ENCODE data around the gene ARHGEF11.
"Not testable (repeated sequence)": the region's sequence is repeated elsewhere in the genome, so short reads cannot be mapped to it uniquely, and the experiment has no call there.

Gene ARHGEF11, protein sequence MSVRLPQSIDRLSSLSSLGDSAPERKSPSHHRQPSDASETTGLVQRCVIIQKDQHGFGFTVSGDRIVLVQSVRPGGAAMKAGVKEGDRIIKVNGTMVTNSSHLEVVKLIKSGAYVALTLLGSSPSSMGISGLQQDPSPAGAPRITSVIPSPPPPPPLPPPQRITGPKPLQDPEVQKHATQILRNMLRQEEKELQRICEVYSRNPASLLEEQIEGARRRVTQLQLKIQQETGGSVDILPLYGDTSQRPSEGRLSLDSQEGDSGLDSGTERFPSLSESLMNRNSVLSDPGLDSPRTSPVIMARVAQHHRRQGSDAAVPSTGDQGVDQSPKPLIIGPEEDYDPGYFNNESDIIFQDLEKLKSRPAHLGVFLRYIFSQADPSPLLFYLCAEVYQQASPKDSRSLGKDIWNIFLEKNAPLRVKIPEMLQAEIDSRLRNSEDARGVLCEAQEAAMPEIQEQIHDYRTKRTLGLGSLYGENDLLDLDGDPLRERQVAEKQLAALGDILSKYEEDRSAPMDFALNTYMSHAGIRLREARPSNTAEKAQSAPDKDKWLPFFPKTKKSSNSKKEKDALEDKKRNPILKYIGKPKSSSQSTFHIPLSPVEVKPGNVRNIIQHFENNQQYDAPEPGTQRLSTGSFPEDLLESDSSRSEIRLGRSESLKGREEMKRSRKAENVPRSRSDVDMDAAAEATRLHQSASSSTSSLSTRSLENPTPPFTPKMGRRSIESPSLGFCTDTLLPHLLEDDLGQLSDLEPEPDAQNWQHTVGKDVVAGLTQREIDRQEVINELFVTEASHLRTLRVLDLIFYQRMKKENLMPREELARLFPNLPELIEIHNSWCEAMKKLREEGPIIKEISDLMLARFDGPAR (N-terminal part only)

DNA sequence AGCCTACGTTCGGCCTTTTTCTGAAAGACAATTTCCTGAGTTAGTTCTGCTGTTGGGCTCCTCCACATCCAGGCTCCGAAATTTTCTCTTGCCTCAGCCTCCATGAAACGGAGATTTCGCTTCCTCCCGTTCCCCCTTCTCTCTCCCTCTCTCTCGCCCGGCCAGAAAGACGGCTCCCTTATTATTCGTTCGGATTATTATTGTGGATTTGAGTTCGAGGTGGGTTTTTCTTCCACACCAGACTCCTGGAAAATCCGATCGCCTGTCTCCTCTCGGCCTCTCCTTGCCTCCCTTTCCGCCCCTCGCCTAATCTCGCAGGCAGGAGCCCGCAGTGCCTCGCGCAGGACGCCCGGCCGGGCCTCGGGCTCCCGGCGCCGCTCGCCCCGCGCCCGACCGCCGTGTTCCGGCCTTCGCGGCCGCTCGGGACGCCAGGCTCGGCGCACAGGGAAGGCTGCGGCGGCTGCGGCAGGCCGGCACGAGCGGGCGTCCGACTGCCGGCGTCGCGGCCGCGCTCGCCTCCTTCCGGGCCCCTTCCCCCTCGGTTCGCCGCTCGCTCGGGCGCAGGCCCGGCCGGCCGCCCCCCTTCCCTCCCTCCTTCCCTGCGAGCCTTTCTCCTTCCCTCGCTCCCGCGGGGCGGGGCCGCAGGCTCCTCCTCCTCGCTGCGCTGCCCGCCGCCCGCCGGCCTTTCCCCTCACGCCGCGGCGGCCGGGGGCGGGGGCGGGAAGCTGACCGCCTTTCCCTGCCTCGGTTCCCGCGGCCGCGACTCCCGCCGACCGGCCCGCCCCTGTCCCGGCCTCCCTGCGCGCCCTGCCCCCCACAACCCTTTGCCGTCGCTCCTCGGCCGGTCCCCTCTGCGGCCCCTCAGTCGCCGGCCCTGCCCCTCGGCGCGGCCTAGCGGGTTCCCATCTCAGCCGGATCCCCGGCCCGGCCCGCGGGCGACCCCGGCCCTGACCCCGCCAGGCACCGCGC, at the start of gene ARHGEF11:
ARHGEF11 (minus strand) TSS at position 493 of the 969 bp plus-strand sequence. CDS start 1,412 bp downstream, outside the sequence.
- peak; percentile 38 for DNase-seq

DNA sequence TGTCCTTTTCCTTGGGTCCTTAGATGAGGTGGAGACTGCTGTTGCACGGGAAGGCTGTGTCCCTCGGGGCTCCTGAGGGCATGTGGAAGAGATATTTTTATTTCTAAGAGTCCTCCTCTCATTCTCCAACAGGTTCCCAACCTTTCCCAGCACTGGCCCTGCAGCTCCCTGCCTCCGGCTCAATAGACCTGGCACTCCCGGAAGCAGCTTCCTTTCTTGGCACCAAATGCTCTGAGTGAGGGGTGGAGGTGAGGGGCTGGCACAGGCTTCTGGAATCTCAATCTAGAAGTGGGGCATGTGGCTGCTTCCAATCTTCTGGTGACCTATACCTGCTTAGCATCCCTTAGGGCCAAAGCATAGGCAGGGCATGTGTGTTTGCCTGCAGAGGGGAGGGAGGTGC, 49.5 kb upstream of the ARHGEF11 start:
- DNase-seq: no peak

DNA sequence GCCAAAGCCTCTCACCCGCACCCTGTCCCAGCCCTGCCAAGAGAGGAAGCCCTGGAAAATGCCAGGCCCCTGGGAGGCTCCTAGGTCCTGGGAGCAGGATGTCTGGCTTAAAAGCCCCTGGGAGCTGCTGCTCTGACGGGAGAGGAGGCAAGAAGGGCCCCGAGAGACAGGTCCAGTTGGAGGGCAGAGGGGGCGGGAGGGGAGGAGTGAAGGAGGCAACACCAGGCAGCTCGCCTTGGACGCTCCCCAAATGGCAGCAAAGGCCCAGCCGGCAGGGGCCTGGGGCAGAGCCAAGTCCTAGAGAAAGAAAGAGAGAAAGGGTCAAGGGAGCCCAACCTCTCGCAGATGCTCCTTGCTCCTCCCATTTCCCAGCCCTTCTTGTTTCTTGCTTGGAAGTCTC, 47.3 kb upstream of the ARHGEF11 start:
- no peak for DNase-seq

DNA sequence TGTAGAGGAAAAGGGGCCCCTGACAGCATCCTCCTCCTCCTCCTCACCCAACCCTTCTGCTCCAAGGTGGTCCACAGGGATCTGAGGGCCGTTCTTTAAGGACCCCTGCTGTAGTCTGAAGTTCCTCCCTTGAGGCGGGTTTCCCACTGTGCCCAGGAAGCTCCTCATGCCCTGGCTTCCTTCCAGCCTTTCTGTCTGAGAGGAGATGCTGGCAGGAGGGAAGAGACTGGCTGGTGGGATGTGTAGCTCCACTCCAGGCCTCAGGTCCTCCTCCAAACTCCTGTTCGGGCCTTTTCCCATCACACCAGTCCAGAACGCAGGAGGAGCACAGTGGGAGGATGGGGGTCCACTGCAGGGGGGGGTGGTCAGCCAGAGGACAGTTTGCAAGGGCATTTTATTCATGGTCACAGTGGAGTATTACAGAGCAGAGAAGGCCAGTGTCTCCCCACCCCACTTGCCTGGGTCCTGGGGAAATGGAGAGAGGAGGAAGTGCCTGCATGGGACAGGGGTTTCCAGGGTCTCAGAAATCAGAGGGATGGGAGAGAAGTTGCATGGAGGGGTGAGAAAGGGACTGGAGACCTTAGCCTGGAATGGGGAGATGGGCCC, 46.2 kb upstream of the ARHGEF11 start:
- no peak for DNase-seq

DNA sequence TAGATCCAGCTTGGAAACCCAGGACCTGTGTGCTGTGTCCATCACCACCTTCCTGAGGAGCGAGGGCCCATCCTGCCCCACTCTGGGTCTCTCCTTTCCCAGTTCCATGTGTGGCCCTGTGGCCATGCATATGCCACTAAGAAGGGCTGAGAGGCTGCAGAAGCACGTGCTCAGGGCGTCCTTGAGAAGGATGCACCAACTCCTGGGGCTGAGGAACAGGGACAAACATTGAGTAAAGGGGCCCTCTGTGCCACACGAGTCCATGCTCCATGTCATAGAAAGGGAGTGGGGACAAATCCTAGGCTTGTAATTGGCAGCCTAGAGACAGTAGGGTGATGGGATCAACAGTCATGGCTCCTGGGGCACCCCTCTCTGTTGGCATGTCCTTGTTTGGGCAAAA, 45.6 kb upstream of the ARHGEF11 start:
- DNase-seq: no peak

DNA sequence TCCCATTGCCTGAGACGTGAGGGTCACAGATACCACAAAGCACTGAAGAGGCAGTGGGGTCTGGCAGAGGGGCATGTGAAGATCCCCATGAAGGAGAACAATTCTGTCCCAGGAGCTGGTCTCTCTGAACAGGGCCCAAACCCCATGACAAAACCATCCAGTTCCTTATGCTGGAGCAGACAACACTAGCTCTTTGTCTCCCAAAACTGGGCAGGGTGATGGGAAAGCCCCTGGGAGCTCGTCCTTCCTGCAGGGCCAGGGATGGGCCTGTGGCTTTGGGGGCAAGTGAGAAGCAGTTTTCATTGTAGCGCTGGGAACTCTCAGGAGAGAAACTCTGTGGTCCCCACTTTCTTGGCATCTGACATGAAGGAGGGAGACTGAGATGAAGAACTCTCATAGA, 45.2 kb upstream of the ARHGEF11 start:
- DNase-seq: no peak

DNA sequence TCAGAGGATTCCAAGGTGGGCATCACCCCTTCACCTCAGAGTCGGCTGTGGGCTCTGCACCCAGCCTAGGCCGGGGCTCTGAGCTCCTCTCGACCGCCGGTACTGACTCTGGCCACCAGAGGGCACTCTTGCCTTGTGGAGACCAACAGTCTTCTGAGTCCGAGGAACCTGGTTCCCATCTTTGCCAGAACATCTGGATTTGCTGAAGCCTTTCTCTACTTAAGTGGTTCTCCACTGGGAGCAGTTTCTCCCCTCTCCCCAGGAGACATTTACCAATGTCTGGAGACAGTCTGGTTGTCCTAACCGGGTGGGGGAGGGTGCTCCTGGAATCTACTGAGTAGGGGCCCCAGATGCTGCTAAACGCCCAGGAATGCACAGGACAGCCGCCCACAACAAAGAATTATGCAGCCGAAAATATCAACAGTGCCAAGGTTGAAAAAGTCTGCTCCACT, 44.7 kb upstream of the ARHGEF11 start:
- DNase-seq: peak; percentile 58

DNA sequence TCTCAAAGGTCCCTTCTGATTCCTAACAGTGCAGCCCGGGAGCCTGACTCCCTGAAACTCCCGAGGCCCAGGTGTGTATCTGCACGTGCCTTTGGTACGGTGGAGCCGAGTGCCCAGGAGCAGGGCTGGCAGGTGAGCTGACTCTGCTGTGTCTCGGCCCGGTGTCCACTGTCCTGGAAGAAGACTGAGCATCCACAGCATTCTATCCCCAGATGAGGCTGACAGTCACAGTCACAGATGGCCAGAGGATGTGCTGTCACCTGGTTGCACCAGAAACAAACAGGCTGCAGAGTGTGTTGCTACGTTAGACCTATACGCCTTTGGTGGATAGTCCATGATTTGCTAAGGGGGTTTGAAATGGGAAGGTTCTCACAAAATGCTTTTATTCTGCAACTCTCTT, 44.2 kb upstream of the ARHGEF11 start:
- no peak for DNase-seq

DNA sequence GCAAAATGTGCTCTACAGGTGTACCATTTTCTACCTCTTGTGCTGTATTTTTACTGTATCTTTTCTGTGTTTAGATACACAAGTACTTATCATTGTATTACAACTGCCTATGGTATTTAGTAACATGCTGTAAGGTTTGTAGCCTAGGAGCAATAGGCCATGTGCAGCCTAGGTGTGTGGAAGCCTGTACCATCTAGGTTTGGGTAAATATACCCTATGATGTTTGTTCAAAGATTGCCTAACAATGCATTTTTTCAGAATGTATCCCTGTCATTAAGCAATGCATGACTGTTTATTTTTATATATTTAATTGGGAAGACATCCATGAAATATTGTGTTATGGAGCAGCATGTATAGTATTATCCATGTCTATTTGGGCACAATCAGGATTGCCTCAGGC, 43.1 kb upstream of the ARHGEF11 start:
- DNase-seq: no peak

DNA sequence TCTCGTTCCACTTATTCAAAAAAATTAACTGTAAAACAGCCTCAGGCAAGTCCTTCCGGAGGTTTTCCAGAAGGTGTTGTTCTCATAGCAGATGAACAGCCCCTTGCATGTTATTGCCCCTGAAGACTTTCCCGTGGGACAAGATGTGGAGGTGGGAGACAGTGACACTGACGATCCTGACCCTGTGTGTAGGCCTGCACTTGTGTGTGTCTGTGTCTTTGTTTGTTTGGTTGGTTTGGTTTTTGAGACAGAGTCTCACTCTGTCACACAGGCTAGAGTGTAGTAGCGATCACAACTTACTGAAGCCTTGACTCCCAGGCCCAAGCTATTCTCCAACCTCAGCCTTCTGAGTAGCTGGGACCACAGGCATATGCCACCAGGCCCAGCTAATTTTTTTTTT, 41.5 kb upstream of the ARHGEF11 start:
- DNase-seq: no peak

DNA sequence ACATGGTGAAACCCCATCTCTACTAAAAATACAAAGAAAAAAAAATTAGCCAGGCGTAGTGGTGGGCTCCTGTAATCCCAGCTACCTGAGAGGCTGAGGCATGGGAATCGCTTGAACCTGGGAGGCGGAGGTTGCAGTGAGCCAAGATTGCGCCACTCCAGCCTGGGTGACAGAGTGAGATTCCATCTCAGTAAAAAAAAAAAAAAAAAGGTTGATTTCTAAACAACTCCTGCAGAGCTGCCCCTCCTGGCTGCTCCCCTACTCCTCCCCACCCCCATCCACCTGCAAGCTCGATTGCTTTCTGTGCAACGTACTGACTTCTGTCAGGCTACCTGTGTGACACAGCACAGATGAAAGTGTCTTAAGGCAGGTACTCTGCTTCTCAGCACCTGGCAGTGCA, 40.8 kb upstream of the ARHGEF11 start:
- no peak for DNase-seq

DNA sequence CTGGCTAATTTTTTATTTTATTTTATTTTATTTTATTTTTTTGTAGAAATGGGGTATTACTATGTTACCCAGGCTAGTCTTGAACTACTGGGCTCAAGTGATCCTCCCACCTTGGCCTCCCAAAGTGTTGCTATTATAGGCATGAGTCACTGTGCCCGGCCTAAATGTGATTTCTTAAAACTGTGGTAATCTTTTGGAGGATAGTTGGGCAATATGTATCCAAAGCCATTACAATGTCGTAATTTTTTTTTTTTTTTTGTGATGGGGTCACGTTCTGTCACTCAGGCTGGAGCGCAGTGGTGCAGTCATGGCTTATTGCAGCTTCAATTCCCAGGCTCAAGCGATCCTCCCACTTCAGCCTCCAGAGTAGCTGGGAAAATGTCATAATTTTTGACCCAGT, 39.9 kb upstream of the ARHGEF11 start:
- no peak for DNase-seq

DNA sequence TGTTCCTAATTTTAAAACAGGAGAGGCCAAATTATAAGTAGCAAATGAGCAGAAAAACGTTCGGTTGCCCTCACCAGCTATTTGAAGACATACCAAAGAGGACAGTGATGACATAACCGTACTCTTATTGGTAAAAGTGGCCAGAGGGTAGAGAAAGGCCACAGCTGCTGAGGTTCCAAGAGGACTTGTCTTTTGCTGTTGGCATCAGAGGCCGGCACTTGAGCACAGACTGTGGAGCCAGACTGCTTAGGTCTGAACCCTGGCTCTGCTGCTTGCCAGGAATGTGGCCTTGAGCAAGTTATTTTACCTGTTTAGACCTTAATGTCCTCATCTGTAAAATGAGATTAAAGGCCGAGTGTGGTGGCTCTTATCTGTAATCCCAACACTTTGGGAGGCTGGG, 39.2 kb upstream of the ARHGEF11 start:
- no peak for DNase-seq

DNA sequence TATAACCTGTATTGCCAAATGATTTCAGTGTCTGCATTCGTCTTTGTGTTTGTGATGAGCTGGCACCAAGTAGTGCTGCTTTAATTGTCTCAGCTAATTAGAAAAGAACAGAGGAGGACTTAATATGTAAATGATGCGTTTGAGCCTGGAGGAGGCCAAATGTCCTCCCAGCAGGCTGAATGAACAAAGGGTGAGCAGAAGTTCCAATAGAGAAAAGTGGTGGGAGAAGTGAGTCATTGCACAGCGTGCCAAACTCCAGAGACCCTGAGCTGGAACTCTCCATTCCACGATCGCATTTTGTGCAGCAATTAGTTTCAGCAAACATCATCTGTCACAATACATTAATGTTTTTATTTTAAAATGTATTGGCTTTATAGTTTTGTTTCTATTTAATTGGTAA, 36.2 kb upstream of the ARHGEF11 start:
- no peak for DNase-seq

DNA sequence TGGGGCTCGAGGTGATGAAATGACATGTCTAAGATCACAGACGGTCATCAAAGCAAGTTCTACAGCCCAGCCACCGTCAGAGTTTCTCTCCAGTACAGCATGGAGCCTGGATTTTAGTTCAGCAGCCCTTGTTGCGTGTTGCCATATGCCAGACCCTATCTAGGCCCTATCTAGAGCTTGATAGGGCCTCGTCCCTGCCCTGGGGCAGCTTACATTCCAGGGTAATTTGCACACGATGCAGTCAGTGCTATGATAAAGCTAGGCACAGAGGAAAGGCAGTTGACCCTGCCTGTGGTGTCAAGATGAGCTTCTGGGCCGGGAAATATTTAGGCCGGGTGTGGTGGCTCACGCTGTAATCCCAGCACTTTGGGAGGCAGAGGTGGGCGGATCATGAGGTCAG, 35.2 kb upstream of the ARHGEF11 start:
- no peak for DNase-seq

DNA sequence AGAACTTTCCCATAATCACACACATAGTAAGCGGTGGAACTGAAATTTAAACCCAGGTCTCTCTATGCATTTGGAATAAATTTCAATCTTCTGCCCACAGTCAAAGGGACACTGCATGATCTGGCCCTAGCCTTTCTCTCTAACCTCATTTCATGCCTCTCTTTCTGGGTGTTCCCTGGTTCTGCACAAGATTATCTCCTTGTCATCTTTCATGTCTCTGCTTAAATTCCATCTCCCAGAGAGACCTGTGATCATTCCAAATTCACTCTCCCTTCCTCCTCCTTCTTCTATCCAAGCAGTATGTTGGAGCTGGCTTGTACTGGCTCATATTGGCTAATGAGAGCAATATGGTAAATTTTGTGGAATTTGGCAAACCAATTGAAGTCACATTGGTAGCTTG, 31.9 kb upstream of the ARHGEF11 start:
- DNase-seq: no peak

DNA sequence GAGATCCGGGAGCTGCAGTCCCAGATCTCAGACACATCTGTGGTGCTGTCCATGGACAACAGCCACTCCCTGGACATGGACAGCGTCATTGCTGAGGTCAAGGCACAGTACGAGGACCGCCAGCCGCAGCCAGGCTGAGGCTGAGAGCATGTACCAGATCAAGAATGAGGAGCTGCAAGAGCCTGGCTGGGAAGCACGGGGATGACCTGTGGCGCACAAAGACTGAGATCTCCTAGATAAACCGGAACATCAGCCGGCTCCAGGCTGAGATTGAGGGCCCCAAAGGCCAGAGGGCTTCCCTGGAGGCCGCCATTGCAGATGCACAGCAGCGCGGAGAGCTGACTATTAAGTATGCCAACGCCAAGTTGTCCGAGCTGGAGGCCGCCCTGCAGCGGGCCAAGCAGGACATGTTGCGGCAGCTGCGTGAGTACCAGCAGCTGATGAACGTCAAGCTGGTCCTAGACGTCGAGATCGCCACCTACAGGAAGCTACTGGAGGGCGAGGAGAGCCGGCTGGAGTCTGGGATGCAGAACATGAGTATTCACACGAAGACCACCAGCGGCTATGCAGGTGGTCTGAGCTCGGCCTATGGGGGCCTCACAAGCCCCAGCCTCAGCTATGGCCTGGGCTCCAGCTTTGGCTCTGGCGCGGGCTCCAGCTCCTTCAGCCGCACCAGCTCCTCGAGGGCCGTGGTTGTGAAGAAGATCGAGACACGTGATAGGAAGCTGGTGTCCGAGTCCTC, 28.6 kb upstream of the ARHGEF11 start:
- peak; percentile 47 for DNase-seq

DNA sequence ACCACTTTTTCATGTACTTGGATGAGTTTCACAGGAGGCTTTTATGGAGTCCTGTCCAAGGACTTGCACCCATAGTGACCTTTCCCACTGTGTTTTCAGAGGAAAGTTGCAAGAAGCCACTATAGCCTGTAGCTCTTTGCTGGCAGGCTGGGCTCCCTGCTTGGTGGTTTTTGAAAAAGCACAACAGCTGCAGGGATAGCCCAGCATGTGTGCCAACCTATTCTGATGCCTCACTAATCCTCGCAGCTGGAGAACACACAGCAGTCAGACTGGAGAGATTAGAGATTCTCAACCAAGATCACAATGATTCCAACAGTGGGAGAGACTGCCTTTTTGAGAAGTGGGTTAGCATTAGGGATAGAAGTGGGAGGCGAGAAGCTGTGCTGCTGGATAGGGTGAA, 24.1 kb upstream of the ARHGEF11 start:
- no peak for DNase-seq

DNA sequence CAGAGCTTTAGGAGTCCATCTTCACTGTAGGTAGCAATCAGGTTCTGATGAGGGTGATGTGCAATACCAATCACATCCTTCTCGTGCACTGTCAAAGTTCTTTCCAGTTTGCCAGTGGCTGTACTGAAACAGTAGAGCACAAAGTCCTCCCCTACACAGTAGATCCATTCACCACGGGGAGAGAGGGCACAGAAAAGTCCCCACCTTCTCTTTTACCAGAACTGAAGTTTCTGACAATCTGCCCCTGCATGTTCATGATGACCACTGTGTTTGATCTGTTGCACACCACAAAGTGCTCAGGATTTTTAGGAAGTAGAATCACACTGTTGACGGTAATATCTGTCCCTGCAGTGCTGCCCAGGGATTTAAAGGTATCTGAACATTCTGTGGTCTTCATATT, 13.7 kb upstream of the ARHGEF11 start:
- DNase-seq: not testable (repeated sequence)

DNA sequence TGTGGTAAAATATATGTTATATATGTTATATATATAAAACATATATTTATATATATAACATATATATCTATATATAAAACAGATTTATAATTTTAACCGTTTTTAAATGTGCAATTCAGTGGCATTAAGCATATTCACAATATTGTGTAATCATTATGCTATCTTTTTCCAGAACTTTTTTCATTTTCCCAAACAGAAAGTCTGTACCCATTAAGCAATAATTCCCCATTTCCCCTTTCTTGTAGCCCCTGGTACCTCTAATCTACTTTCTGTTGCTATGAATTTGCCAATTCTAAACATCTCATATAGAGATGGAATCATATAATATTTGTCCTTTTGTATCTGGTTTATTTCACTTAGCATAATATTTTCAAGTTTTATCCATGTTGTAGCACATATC, 10.7 kb upstream of the ARHGEF11 start:
- DNase-seq: no peak

DNA sequence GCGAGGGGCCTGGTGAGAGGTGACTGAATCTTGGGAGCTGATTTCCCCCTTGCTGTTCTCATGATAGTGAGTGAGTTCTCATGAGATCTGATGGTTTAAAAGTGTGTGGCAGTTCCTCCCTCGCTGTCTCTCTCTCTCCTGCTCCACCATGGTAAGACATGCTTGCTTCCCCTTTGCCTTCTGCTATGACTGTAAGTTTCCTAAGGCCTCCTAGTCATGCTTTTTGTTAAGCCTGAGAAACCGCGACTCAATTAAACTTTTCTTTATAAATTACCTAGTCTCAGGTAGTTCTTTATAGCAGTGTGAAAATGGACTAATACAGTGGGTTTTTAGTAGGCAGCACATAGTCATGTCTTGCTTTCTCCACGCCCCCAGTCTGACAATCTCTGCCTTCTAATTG, 10.2 kb upstream of the ARHGEF11 start:
- DNase-seq: not testable (repeated sequence)

DNA sequence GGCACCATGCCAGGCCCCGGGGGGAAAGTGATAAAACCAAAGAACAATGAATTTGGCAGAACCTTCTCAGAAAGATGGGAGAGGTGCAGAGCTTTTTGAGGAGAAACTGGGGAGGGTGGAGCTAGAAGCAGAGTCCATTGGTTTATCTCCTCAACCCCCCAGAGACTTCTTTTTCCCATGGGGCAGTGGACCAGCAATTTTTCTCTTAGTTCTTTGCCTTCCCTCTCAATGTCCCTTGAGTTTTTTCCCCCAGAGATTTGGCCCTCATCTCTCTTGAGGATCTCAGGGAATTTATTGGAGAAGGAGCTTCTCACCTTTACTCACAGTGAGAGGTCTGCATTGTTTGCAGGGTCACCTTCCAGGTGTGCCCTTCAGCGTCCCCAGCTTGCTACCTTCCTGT, 5.3 kb upstream of the ARHGEF11 start:
- DNase-seq: no peak
